H9 (cell line): ENCODE data around the gene PLA2G12B. TPM values are rescaled to one million over a fixed set of nuclear protein-coding genes. Genes with fewer than 3 reads are reported as not detected.
A peak's percentile ranks its signal among the peaks of the same experiment; 100 is the strongest.

Experiments used
- DNase-seq: peaks from one replicate; pipeline ENCODE4 v3.0.0-alpha.2; 2017
- H2AFZ ChIP-seq: one replicate; pipeline ENCODE4 v1.6.1; 2013; ENCODE audit warnings: mild to moderate bottlenecking, low read length, control low read depth, moderate library complexity
- H2AK5ac ChIP-seq: 2 replicates; pipeline ENCODE4 v1.6.1; 2013; ENCODE audit warnings: low read length, control low read depth, mixed read lengths; ENCODE audit not compliant: insufficient read length
- H2BK120ac ChIP-seq: one replicate; pipeline ENCODE4 v1.6.1; 2013; ENCODE audit warnings: low read depth, mild to moderate bottlenecking, low read length, control low read depth, inconsistent platforms; ENCODE audit not compliant: poor library complexity, severe bottlenecking
- H2BK12ac ChIP-seq: 2 replicates; pipeline ENCODE4 v1.6.1; 2013; ENCODE audit warnings: low read length, control low read depth, mixed read lengths, low read depth; ENCODE audit not compliant: insufficient read length
- H2BK15ac ChIP-seq: 2 replicates; pipeline ENCODE4 v1.6.1; 2013; ENCODE audit warnings: low read depth, low read length, control low read depth
- H2BK20ac ChIP-seq: one replicate; pipeline ENCODE4 v1.6.1; 2013; ENCODE audit warnings: low read depth, mild to moderate bottlenecking, low read length, control low read depth, inconsistent platforms; ENCODE audit not compliant: poor library complexity, severe bottlenecking
- H2BK5ac ChIP-seq: 2 replicates; pipeline ENCODE4 v1.6.1; 2013; ENCODE audit warnings: low read length, control low read depth, mixed read lengths; ENCODE audit not compliant: insufficient read length
- H3K14ac ChIP-seq: 2 replicates; pipeline ENCODE4 v1.6.1; 2013; ENCODE audit warnings: low read length, control low read depth; ENCODE audit not compliant: insufficient read depth
- H3K18ac ChIP-seq: 2 replicates; pipeline ENCODE4 v1.6.1; 2013; ENCODE audit warnings: low read depth, mild to moderate bottlenecking, mixed read lengths, low read length, control low read depth; ENCODE audit not compliant: insufficient read length
- H3K23ac ChIP-seq: 2 replicates; pipeline ENCODE4 v1.6.1; 2013; ENCODE audit warnings: low read length, control low read depth, mixed read lengths, low read depth; ENCODE audit not compliant: insufficient read length
- H3K23me2 ChIP-seq: 2 replicates; pipeline ENCODE4 v1.6.1; 2013; ENCODE audit warnings: low read depth, mild to moderate bottlenecking, mixed read lengths, low read length, control low read depth; ENCODE audit not compliant: insufficient read length, poor library complexity, severe bottlenecking
- H3K27ac ChIP-seq: 2 replicates; pipeline ENCODE4 v1.5.1; 2013; ENCODE audit warnings: low read length, control low read depth, mixed read lengths, low read depth; ENCODE audit not compliant: insufficient read length
- H3K27me3 ChIP-seq: 2 replicates; pipeline ENCODE4 v1.6.1; 2013; ENCODE audit warnings: low read length, control low read depth, inconsistent platforms; ENCODE audit not compliant: insufficient read depth
- H3K4ac ChIP-seq: 2 replicates; pipeline ENCODE4 v1.6.1; 2013; ENCODE audit warnings: low read depth, mild to moderate bottlenecking, control low read depth, inconsistent platforms, low read length, moderate library complexity
- H3K4me1 ChIP-seq: 2 replicates; pipeline ENCODE4 v1.6.1; 2013; ENCODE audit warnings: low read length, control low read depth, inconsistent platforms; ENCODE audit not compliant: insufficient read depth
- H3K4me2 ChIP-seq: 2 replicates; pipeline ENCODE4 v1.6.1; 2013; ENCODE audit warnings: low read length, control low read depth, mixed read lengths; ENCODE audit not compliant: insufficient read length, insufficient read depth
- H3K56ac ChIP-seq: 2 replicates; pipeline ENCODE4 v1.6.1; 2013; ENCODE audit warnings: low read depth, mild to moderate bottlenecking, mixed read lengths, low read length, control low read depth; ENCODE audit not compliant: insufficient read length
- H3K79me1 ChIP-seq: 2 replicates; pipeline ENCODE4 v1.6.1; 2013; ENCODE audit warnings: low read depth, mild to moderate bottlenecking, moderate library complexity, low read length, control low read depth, inconsistent platforms; ENCODE audit not compliant: insufficient read depth, poor library complexity, severe bottlenecking
- H3K79me2 ChIP-seq: 2 replicates; pipeline ENCODE4 v1.6.1; 2013; ENCODE audit warnings: low read length, control low read depth, inconsistent platforms; ENCODE audit not compliant: insufficient read depth
- H3K9ac ChIP-seq: 2 replicates; pipeline ENCODE4 v1.6.1; 2013; ENCODE audit warnings: low read length, control low read depth, mixed read lengths; ENCODE audit not compliant: insufficient read length; ENCODE audit errors: extremely low read depth
- H3K9me3 ChIP-seq: one replicate; pipeline ENCODE4 v1.6.1; 2013; ENCODE audit warnings: low read depth, low read length, inconsistent platforms; ENCODE audit not compliant: control insufficient read depth
- H3T11ph ChIP-seq: one replicate; pipeline ENCODE4 v1.6.1; 2013; ENCODE audit warnings: mild to moderate bottlenecking, low read length, control low read depth, inconsistent platforms
- H4K20me1 ChIP-seq: one replicate; pipeline ENCODE4 v1.6.1; 2013; ENCODE audit not compliant: control insufficient read depth, insufficient read length, insufficient read depth
- H4K5ac ChIP-seq: 2 replicates; pipeline ENCODE4 v1.6.1; 2013; ENCODE audit warnings: low read depth, mild to moderate bottlenecking, mixed read lengths, low read length, control low read depth; ENCODE audit not compliant: insufficient read length
- H4K8ac ChIP-seq: replicated peaks from 2 replicates; pipeline ENCODE4 v1.6.1; 2013; ENCODE audit warnings: low read length, control low read depth, mixed read lengths, low read depth; ENCODE audit not compliant: insufficient read length
- H4K91ac ChIP-seq: 2 replicates; pipeline ENCODE4 v1.6.1; 2013; ENCODE audit warnings: low read depth, mild to moderate bottlenecking, moderate library complexity, mixed read lengths, low read length, control low read depth; ENCODE audit not compliant: insufficient read length
- H3K27ac Mint-ChIP-seq, 3 experiments: 2 replicates in 2 of 3; 3 replicates in 1 of 3; pipeline ENCODE4 v1.8.0; 2020 to 2021; ENCODE audit warnings: mixed read lengths in 3 of 3, mild to moderate bottlenecking in 1 of 3, moderate library complexity in 1 of 3
- H3K27me3 Mint-ChIP-seq: 2 replicates; pipeline ENCODE4 v1.8.0; 2021; ENCODE audit warnings: low read depth, mild to moderate bottlenecking, moderate library complexity, mixed read lengths
- H3K36me3 Mint-ChIP-seq, 3 experiments: 2 replicates in 2 of 3; 3 replicates in 1 of 3; pipeline ENCODE4 v1.8.0; 2020 to 2021; ENCODE audit warnings: low read depth in 3 of 3, mixed read lengths in 3 of 3; ENCODE audit not compliant: insufficient read depth in 1 of 3
- H3K4me1 Mint-ChIP-seq, 2 experiments: 2 replicates each; pipeline ENCODE4 v1.8.0; 2020; ENCODE audit warnings: mixed read lengths in 2 of 2
- H3K4me3 Mint-ChIP-seq, 2 experiments: 2 replicates in 1 of 2; 3 replicates in 1 of 2; pipeline ENCODE4 v1.8.0; 2020 to 2021; ENCODE audit warnings: mild to moderate bottlenecking in 2 of 2, mixed read lengths in 2 of 2, moderate library complexity in 1 of 2
- H3K9me3 Mint-ChIP-seq, 2 experiments: 2 replicates in 1 of 2; 3 replicates in 1 of 2; pipeline ENCODE4 v1.8.0; 2020; ENCODE audit warnings: mild to moderate bottlenecking in 2 of 2, mixed read lengths in 2 of 2, moderate library complexity in 1 of 2
- WGBS: extraction: QIAGEN DNeasy Blood & Tissue Kit; methylation state at CpG from one replicate; pipeline ENCODE4 v1.1.7; 2013; ENCODE audit warnings: missing lambda C conversion rate, low lambda C conversion rate, mixed read lengths; ENCODE audit not compliant: insufficient read length; ENCODE audit errors: extremely low coverage; 5-methylcytosine and 5-hydroxymethylcytosine counted together
- total RNA-seq: library from RNA; stranded (reverse); gene quantifications from 2 replicates; pipeline ENCODE4 v1.2.1, GENCODE V29; 2021
- TF ChIP-seq, protein P1 (sequence below): fragments of 200-600 bp; sonication (generic); conservative IDR thresholded peaks from 3 replicates; pipeline ENCODE4 v1.8.0; 2021; ENCODE audit warnings: antibody characterized with exemption, mild to moderate bottlenecking

PLA2G12B gene
- total RNA-seq, 1 experiment from 2014 or later: not detected

DNA sequence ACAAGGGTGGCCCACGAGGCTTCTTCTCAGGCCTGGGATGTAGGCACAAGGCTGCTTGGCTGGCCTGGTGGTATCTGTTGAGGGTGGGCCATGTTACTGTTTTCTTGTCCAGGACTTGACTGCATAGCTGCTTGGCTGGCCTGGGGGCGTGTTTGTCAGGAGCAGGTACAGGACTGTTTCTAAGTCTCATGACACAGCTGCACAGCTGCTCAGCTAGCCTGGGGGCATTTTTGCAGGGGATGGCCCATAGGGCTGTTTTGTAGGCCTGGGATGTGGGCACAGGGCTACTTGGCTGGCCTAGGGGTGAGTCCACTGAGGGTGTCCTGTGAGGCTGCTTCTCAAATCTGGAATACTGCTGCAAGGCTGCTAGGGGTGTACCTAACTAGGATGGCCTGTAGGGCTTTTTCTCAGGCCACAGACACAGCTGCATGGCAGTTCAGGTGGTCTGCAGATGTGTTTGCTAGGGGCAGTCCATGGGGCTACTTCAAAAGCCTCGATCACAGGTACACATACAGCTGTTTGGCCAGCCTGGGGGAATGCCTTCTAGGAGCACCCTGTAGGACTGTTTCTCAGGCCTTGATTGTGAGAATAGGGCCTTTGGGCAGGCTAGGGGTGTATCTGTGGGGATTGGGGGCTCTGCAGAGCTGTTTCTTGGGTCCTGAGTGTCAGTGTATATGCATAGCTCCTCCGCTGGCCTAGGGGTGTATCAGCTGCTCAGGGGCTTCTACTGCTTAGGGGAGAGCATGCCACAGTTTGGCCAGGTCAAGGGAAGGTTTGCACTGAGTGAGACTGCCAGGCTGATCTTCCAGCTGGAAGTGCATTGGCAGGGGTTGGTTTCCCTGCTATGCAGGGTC, 26.6 kb upstream of the PLA2G12B start:
- H2BK120ac ChIP-seq: no peak overlapping the region
- no peak overlapping the region for H3T11ph ChIP-seq
- H2BK5ac ChIP-seq: no peak overlapping the region
- H2BK12ac ChIP-seq: no peak overlapping the region
- H3K79me2 ChIP-seq: no peaks in the 10 kb centered on the region
- no peaks in the 10 kb centered on the region for H3K27me3 Mint-ChIP-seq
- no CpG with 5 or more reads among the region's 4 CpGs for WGBS
- no peak overlapping the region for H2AFZ ChIP-seq
- peak overlapping the region in 1 of 3 experiments; percentile 21; a peak in 1 of 7 replicates for H3K27ac Mint-ChIP-seq
- TF ChIP-seq, protein P1, sequence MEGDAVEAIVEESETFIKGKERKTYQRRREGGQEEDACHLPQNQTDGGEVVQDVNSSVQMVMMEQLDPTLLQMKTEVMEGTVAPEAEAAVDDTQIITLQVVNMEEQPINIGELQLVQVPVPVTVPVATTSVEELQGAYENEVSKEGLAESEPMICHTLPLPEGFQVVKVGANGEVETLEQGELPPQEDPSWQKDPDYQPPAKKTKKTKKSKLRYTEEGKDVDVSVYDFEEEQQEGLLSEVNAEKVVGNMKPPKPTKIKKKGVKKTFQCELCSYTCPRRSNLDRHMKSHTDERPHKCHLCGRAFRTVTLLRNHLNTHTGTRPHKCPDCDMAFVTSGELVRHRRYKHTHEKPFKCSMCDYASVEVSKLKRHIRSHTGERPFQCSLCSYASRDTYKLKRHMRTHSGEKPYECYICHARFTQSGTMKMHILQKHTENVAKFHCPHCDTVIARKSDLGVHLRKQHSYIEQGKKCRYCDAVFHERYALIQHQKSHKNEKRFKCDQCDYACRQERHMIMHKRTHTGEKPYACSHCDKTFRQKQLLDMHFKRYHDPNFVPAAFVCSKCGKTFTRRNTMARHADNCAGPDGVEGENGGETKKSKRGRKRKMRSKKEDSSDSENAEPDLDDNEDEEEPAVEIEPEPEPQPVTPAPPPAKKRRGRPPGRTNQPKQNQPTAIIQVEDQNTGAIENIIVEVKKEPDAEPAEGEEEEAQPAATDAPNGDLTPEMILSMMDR: no peak
- peaks cover 36 to 39% of the 10 kb centered on the region in 2 experiments for H3K9me3 Mint-ChIP-seq
- H3K9me3 ChIP-seq: no peaks in the 10 kb centered on the region
- no peaks in the 10 kb centered on the region for H3K23me2 ChIP-seq
- H3K4me3 Mint-ChIP-seq: no peak overlapping the region
- no peak overlapping the region for H3K4me2 ChIP-seq
- no peaks in the 10 kb centered on the region for H4K20me1 ChIP-seq
- H4K8ac ChIP-seq: no peak overlapping the region
- no peak overlapping the region for H3K4ac ChIP-seq
- no peak overlapping the region for H3K56ac ChIP-seq
- H3K79me1 ChIP-seq: no peaks in the 10 kb centered on the region
- H3K4me1 Mint-ChIP-seq: peaks cover 0 to 5% of the 10 kb centered on the region in 2 experiments; a peak in 1 of 4 replicates
- H3K27me3 ChIP-seq: no peaks in the 10 kb centered on the region
- H2BK15ac ChIP-seq: no peak overlapping the region
- no peak overlapping the region for H3K9ac ChIP-seq
- no peak overlapping the region for H3K18ac ChIP-seq
- H3K14ac ChIP-seq: no peak overlapping the region; the same call in 1 of the 2 replicates
- H3K36me3 Mint-ChIP-seq: peaks cover 8 to 33% (median 23%) of the 10 kb centered on the region in 3 experiments
- no peaks in the 10 kb centered on the region for H3K4me1 ChIP-seq
- no peak overlapping the region for H4K91ac ChIP-seq
- DNase-seq: no peak
- H3K23ac ChIP-seq: no peak overlapping the region
- no peak overlapping the region for H2BK20ac ChIP-seq
- H4K5ac ChIP-seq: no peak overlapping the region
- H3K27ac ChIP-seq: no peak overlapping the region
- no peak overlapping the region for H2AK5ac ChIP-seq
